Ishikawa (cell line): ENCODE measurements around the gene CHN2.
A peak's percentile ranks its signal among the peaks of the same experiment; 100 is the strongest.

Source experiments
- CEBPB ChIP-seq: IDR thresholded peaks from 2 replicates; pipeline ENCODE4 v1.6.1; 2012
- CREB1 ChIP-seq: IDR thresholded peaks from 2 replicates; pipeline ENCODE4 v1.6.1; 2012; ENCODE audit warnings: low read depth
- EGR1 ChIP-seq: IDR thresholded peaks from 2 replicates; pipeline ENCODE4 v1.6.1; 2012
- EP300 ChIP-seq: IDR thresholded peaks from 2 replicates; pipeline ENCODE4 v1.6.1; 2012; ENCODE audit warnings: borderline replicate concordance
- FOXM1 ChIP-seq: IDR thresholded peaks from 2 replicates; pipeline ENCODE4 v1.6.1; 2012; ENCODE audit warnings: low read depth, borderline replicate concordance
- NFIC ChIP-seq: IDR thresholded peaks from 2 replicates; pipeline ENCODE4 v1.6.1; 2012
- RAD21 ChIP-seq: IDR thresholded peaks from 2 replicates; pipeline ENCODE4 v1.6.1; 2012; ENCODE audit warnings: low read depth
- REST ChIP-seq: IDR thresholded peaks from 2 replicates; pipeline ENCODE4 v1.6.1; 2012; ENCODE audit warnings: low read depth, mild to moderate bottlenecking
- TAF1 ChIP-seq: IDR thresholded peaks from 2 replicates; pipeline ENCODE4 v1.6.1; 2012; ENCODE audit warnings: low read depth, mild to moderate bottlenecking
- TCF12 ChIP-seq: IDR thresholded peaks from 2 replicates; pipeline ENCODE4 v1.6.1; 2012; ENCODE audit warnings: low read depth
- TEAD4 ChIP-seq: IDR thresholded peaks from 2 replicates; pipeline ENCODE4 v1.6.1; 2012
- YY1 ChIP-seq: IDR thresholded peaks from 2 replicates; pipeline ENCODE4 v1.6.1; 2012; ENCODE audit warnings: low read depth
- ZBTB7A ChIP-seq: IDR thresholded peaks from 2 replicates; pipeline ENCODE4 v1.6.1; 2012; ENCODE audit warnings: low read depth
- TF ChIP-seq, protein P1 (sequence below): IDR thresholded peaks from 2 replicates; pipeline ENCODE4 v1.6.1; 2012
- TF ChIP-seq, protein P2 (sequence below): IDR thresholded peaks from 2 replicates; pipeline ENCODE4 v1.6.1; 2012

Gene CHN2

DNA sequence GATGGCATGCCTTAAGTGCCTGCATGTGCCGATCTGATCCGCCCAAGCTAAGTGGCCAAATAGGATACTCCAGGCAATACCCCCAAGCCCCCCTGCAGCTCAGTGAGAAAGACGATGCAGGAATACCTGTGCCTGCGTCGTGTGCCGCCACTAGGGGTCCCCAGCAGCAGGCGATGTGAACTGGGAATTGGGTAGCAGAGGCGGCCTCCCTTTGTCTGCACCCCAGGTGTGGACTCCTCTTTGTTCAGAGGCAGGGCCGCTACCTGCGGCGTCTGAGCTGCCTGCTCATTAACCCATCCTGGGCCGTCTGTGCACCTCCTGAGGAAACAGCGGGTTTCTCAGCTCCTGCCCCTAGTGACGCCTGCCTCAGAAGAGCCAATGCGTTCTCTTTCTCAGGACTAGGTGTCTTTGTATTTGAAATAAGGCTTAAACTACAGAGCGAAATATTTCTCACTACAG lies 4.8 kb upstream of the CHN2 start:
- peak; percentile 87 for TF ChIP-seq RAD21
- TF ChIP-seq EP300, result no peak
- TF ChIP-seq TCF12, result peak; percentile 24; the same call in 1 of the 2 replicates

- TF ChIP-seq TCF12 (no peak), EGR1 (no peak), CREB1 (no peak), ZBTB7A (no peak), TAF1 (no peak), RAD21 (no peak), EP300 (no peak), TEAD4 (no peak), REST (no peak), NFIC (no peak), CEBPB (no peak), YY1 (no peak)
- TF ChIP-seq, protein P1, sequence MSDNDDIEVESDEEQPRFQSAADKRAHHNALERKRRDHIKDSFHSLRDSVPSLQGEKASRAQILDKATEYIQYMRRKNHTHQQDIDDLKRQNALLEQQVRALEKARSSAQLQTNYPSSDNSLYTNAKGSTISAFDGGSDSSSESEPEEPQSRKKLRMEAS, result no peak
- TF ChIP-seq, protein P2, sequence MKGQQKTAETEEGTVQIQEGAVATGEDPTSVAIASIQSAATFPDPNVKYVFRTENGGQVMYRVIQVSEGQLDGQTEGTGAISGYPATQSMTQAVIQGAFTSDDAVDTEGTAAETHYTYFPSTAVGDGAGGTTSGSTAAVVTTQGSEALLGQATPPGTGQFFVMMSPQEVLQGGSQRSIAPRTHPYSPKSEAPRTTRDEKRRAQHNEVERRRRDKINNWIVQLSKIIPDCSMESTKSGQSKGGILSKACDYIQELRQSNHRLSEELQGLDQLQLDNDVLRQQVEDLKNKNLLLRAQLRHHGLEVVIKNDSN, result no peak
Observed at GRCh38 chr7:29190349-29191045, 4.1 kb upstream of the CHN2 start.

DNA sequence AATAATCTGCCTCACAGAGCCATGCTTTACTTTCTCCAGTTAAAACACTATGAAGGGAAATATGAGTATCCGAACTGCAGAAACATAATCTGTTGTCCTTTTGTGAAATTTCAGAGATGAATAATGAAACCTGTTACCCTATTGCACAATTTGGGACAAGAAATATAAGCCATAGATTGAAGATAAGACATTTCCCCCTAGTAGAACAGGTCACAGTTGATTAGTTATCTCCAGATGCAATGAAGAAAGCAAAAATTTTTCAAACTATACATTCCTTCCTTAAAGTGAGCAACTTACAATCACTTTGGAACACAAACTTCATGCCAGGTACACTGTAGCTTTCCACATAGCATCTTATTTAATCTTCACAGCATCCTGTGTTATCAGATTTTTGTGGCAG lies 2.3 kb upstream of the CHN2 start:
- TF ChIP-seq NFIC (no peak), CEBPB (no peak), CREB1 (no peak), TCF12 (no peak), EP300 (no peak), FOXM1 (no peak), REST (no peak), EGR1 (no peak), RAD21 (no peak), TEAD4 (no peak), TAF1 (no peak)
- TF ChIP-seq, protein P1, result no peak
- TF ChIP-seq, protein P2, result no peak

GRCh38 chr7:29192811-29193210 lies 1.8 kb upstream of the CHN2 start:
- TF ChIP-seq ZBTB7A (no peak), TEAD4 (no peak), FOXM1 (no peak), REST (no peak), NFIC (no peak), RAD21 (no peak)
- TF ChIP-seq, protein P1, result no peak
